H1 (cell line): ENCODE data around the gene NUFIP2. TPM values are rescaled to one million over a fixed set of nuclear protein-coding genes. Genes with fewer than 3 reads are reported as not detected.

ENCODE experiments used
- CTCF ChIA-PET: fragments of 300-600 bp; sonication (Branson Sonifier 250); formaldehyde crosslinking; loops from one replicate; lab custom pipeline; 2021; ENCODE audit not compliant: partially characterized antibody; lab: Charles Lee
- POLR2A ChIA-PET: fragments of 300-600 bp; sonication (Branson Sonifier 250); formaldehyde crosslinking; loops from one replicate; lab custom pipeline; 2021; ENCODE audit warnings: inconsistent platforms; ENCODE audit not compliant: partially characterized antibody; lab: Charles Lee
- DNase-seq, 2 experiments: peaks; one replicate each; pipeline versions ENCODE4 v3.0.0 to v3.0.0-alpha.2; 2010 to 2022; ENCODE audit warnings: low spot score in 2 of 2, low read depth in 1 of 2, mixed read lengths in 1 of 2
- FAIRE-seq: peaks from 2 replicates; lab custom pipeline; 2011; peaks lifted over from hg19 to GRCh38; lab: Jason Lieb, UNC
- H2AFZ ChIP-seq: 2 replicates; pipeline ENCODE4 v1.8.1; 2012; ENCODE audit warnings: low read length, inconsistent platforms
- H2AK5ac ChIP-seq: 2 replicates; pipeline ENCODE4 v1.6.1; 2013; ENCODE audit warnings: low read depth, low read length
- H2BK120ac ChIP-seq: replicated peaks from 2 replicates; pipeline ENCODE3; 2013; ENCODE audit warnings: low read depth, low read length, inconsistent platforms
- H2BK12ac ChIP-seq: 2 replicates; pipeline ENCODE4 v1.6.1; 2013; ENCODE audit warnings: low read depth, low read length
- H2BK15ac ChIP-seq: 2 replicates; pipeline ENCODE4 v1.6.1; 2013; ENCODE audit warnings: low read length
- H2BK20ac ChIP-seq: 2 replicates; pipeline ENCODE4 v1.6.1; 2013; ENCODE audit warnings: low read length
- H2BK5ac ChIP-seq: 2 replicates; pipeline ENCODE4 v1.6.1; 2013; ENCODE audit warnings: low read depth, low read length
- H3K14ac ChIP-seq: 2 replicates; pipeline ENCODE4 v1.6.1; 2013; ENCODE audit warnings: inconsistent platforms; ENCODE audit not compliant: insufficient read length
- H3K18ac ChIP-seq: 2 replicates; pipeline ENCODE4 v1.6.1; 2013; ENCODE audit warnings: low read length; ENCODE audit errors: extremely low read depth
- H3K23ac ChIP-seq: 2 replicates; pipeline ENCODE4 v1.6.1; 2013; ENCODE audit warnings: inconsistent platforms; ENCODE audit not compliant: insufficient read length
- H3K23me2 ChIP-seq: 2 replicates; pipeline ENCODE4 v1.6.1; 2013; ENCODE audit warnings: low read depth, low read length
- H3K27ac ChIP-seq: 2 replicates; pipeline ENCODE4 v1.6.1; 2011; ENCODE audit warnings: low read depth, low read length, inconsistent platforms
- H3K27me3 ChIP-seq, 4 experiments: replicated peaks in 1 of 4; 1 replicate in 1 of 4; 2 replicates in 3 of 4; pipeline versions ENCODE4 v1.6.1 to v1.8.1; 2011 to 2013; ENCODE audit warnings: low read length in 3 of 4, mild to moderate bottlenecking in 3 of 4, inconsistent platforms in 2 of 4, mixed read lengths in 2 of 4, moderate library complexity in 1 of 4; ENCODE audit not compliant: control insufficient read depth in 3 of 4, insufficient read depth in 3 of 4; ENCODE audit errors: extremely low read depth in 1 of 4
- H3K36me3 ChIP-seq, 4 experiments: 2 replicates each; pipeline versions ENCODE4 v1.6.1 to v1.8.1; 2011 to 2013; ENCODE audit warnings: mild to moderate bottlenecking in 4 of 4, low read length in 3 of 4, moderate library complexity in 2 of 4, control low read depth in 1 of 4, inconsistent platforms in 1 of 4; ENCODE audit not compliant: insufficient read depth in 4 of 4, control insufficient read depth in 2 of 4
- H3K4ac ChIP-seq: replicated peaks from 2 replicates; pipeline ENCODE3; 2013; ENCODE audit warnings: low read length, low read depth, mixed read lengths, inconsistent platforms; ENCODE audit not compliant: insufficient read length
- H3K4me1 ChIP-seq, 4 experiments: replicated peaks in 1 of 4; 1 replicate in 1 of 4; 2 replicates in 3 of 4; pipeline versions ENCODE4 v1.6.1 to v1.8.1; 2011 to 2013; ENCODE audit warnings: low read length in 3 of 4, inconsistent platforms in 2 of 4, mixed read lengths in 1 of 4; ENCODE audit not compliant: insufficient read depth in 4 of 4, control insufficient read depth in 3 of 4
- H3K4me2 ChIP-seq, 2 experiments: 2 replicates each; pipeline versions ENCODE4 v1.6.1 to v1.8.1; 2011 to 2013; ENCODE audit warnings: low read depth in 2 of 2, low read length in 2 of 2, control low read depth in 1 of 2, inconsistent platforms in 1 of 2, mild to moderate bottlenecking in 1 of 2; ENCODE audit not compliant: insufficient read depth in 1 of 2
- H3K4me3 ChIP-seq, 4 experiments: fragments of 200-600, 300-600 bp in 1 of 4; sonication (generic), shearing (Covaris generic), sonication (Bioruptor Twin) in 1 of 4; 2 replicates each; pipeline versions ENCODE4 v1.5.1 to v1.8.1; 2011 to 2016; ENCODE audit warnings: low read length in 4 of 4, low read depth in 3 of 4, control low read depth in 2 of 4, inconsistent platforms in 2 of 4, mild to moderate bottlenecking in 2 of 4, mixed read lengths in 1 of 4, moderate library complexity in 1 of 4; ENCODE audit not compliant: insufficient read depth in 2 of 4; ENCODE audit errors: extremely low read depth in 1 of 4
- H3K56ac ChIP-seq: replicated peaks from 2 replicates; pipeline ENCODE3; 2013; ENCODE audit warnings: low read depth, mild to moderate bottlenecking, mixed read lengths, low read length, inconsistent platforms; ENCODE audit not compliant: insufficient read length
- H3K79me1 ChIP-seq: 2 replicates; pipeline ENCODE4 v1.6.1; 2013; ENCODE audit warnings: low read depth, low read length, control low read depth
- H3K79me2 ChIP-seq, 2 experiments: 2 replicates each; pipeline versions ENCODE4 v1.6.1 to v1.8.1; 2012 to 2013; ENCODE audit warnings: low read length in 2 of 2, mild to moderate bottlenecking in 2 of 2, inconsistent platforms in 1 of 2; ENCODE audit not compliant: insufficient read depth in 2 of 2, control insufficient read depth in 1 of 2
- H3K9ac ChIP-seq, 4 experiments: replicated peaks in 1 of 4; 1 replicate in 1 of 4; 2 replicates in 3 of 4; pipeline versions ENCODE4 v1.6.1 to v1.8.1; 2011 to 2013; ENCODE audit warnings: low read depth in 3 of 4, low read length in 3 of 4, control low read depth in 2 of 4, mild to moderate bottlenecking in 2 of 4, moderate library complexity in 2 of 4, inconsistent platforms in 1 of 4; ENCODE audit errors: extremely low read depth in 1 of 4
- H3K9me3 ChIP-seq, 2 experiments: 2 replicates each; pipeline versions ENCODE4 v1.6.1 to v1.8.1; 2012 to 2013; ENCODE audit warnings: mild to moderate bottlenecking in 2 of 2, moderate library complexity in 2 of 2, control low read depth in 1 of 2, inconsistent platforms in 1 of 2, low read depth in 1 of 2, low read length in 1 of 2, mixed read lengths in 1 of 2; ENCODE audit not compliant: insufficient read depth in 2 of 2
- H4K20me1 ChIP-seq, 2 experiments: replicated peaks in 1 of 2; 2 replicates each; pipeline versions ENCODE3 to v1.8.1; 2011 to 2013; ENCODE audit warnings: inconsistent platforms in 2 of 2, low read length in 2 of 2, mild to moderate bottlenecking in 1 of 2; ENCODE audit not compliant: insufficient read depth in 2 of 2, control insufficient read depth in 1 of 2
- H4K5ac ChIP-seq: 2 replicates; pipeline ENCODE4 v1.6.1; 2013; ENCODE audit warnings: low read length, low read depth, mixed read lengths, inconsistent platforms; ENCODE audit not compliant: insufficient read length
- H4K8ac ChIP-seq: 2 replicates; pipeline ENCODE4 v1.8.0; 2013; ENCODE audit warnings: mild to moderate bottlenecking, moderate library complexity, low read length, inconsistent platforms; ENCODE audit not compliant: insufficient read depth; ENCODE audit errors: extremely low read depth
- H4K91ac ChIP-seq: replicated peaks from 2 replicates; pipeline ENCODE3; 2013; ENCODE audit warnings: low read length, mixed read lengths, inconsistent platforms; ENCODE audit not compliant: insufficient read length
- CBX8 ChIP-seq: fragments of 300-800, 300-1000 bp; sonication (generic); IDR thresholded peaks from 2 replicates; pipeline ENCODE4 v1.7.1; 2016; ENCODE audit warnings: low read depth, low read length, borderline replicate concordance
- EGR1 ChIP-seq: IDR thresholded peaks from 2 replicates; pipeline ENCODE4 v1.6.1; 2011; ENCODE audit warnings: low read depth, low read length, borderline replicate concordance
- EZH2 ChIP-seq: fragments of 200-600 bp; sonication (generic); IDR thresholded peaks from 2 replicates; pipeline ENCODE4 v1.7.1; 2012; ENCODE audit warnings: low read depth, mild to moderate bottlenecking, moderate library complexity, low read length, inconsistent platforms; ENCODE audit not compliant: severe bottlenecking
- HDAC6 ChIP-seq: IDR thresholded peaks from one replicate; pipeline ENCODE4 v1.7.1; 2012; ENCODE audit warnings: low read depth, mild to moderate bottlenecking, inconsistent platforms, low read length, moderate library complexity
- KDM4A ChIP-seq: IDR thresholded peaks from one replicate; pipeline ENCODE4 v1.7.1; 2012; ENCODE audit warnings: low read depth, mild to moderate bottlenecking, moderate library complexity, low read length, inconsistent platforms; ENCODE audit not compliant: severe bottlenecking
- NANOG ChIP-seq: IDR thresholded peaks from 2 replicates; pipeline ENCODE4 v1.6.1; 2011; ENCODE audit warnings: low read length, low read depth, mild to moderate bottlenecking, inconsistent platforms; ENCODE audit not compliant: insufficient read depth, poor library complexity, severe bottlenecking
- POLR2AphosphoS5 ChIP-seq: IDR thresholded peaks from 2 replicates; pipeline ENCODE4 v1.6.1; 2011; ENCODE audit warnings: low read depth, low read length
- ZNF274 ChIP-seq: IDR thresholded peaks from 2 replicates; pipeline ENCODE4 v1.7.0; 2012; ENCODE audit warnings: low read length, borderline replicate concordance; ENCODE audit errors: extremely low read depth
- polyA plus RNA-seq, 7 experiments: library from polyadenylated mRNA; depleted of rRNA in 3 of 7; stranded (reverse) in 5 of 7; unstranded in 2 of 7; fragments of >200 nt in 5 of 7; fragments of 200-250 nt in 2 of 7; gene quantifications; 1 replicate in 5 of 7; 2 replicates in 1 of 7; 4 replicates in 1 of 7; pipeline versions ENCODE4 v1.2.1 to v1.2.3, GENCODE V29; 2011 to 2013; ENCODE audit warnings: missing spikeins in 2 of 7, mixed read lengths in 2 of 7
- total RNA-seq: library from RNA; stranded (reverse); fragmentation: NEBNext Ultra II Directional; extraction: Animal tissue kit (Norgen Biotek cat#: 25700); gene quantifications from 2 replicates; pipeline ENCODE4 v1.2.1, GENCODE V29; 2021
- TF ChIP-seq, protein P1 (sequence below): IDR thresholded peaks from 2 replicates; pipeline ENCODE4 v1.6.1; 2011; ENCODE audit warnings: low read length, improper control_type of control experiment

NUFIP2 gene
- total and polyA plus RNA-seq, 2 of the 8 experiments (the other 6 are each of a cell fraction or from before 2014, with no cell fraction given), result 65.9 to 118 TPM

DNA sequence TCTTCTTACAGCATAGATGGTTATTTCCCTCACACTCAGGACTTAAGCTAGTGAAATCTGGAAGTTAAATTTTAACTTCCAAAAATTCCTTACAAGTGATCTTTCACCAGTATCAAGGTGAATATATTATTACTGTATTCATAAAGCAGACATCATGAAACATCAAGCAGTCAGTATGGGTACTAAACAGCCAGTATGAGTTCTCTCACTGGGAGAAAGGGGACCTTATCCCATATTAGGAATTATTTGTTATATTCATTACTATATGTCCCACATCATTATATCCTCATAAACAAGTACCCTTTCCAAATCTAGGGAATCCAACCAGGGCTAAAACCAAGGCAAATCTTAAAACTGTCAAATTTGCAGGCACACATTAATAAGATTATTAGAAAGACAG lies 15.3 kb downstream of the NUFIP2 start:
- Histone ChIP-seq H2BK20ac (no peak overlapping the region), H3K4me2 (no peak overlapping the region), H3K23me2 (no peaks in the 10 kb centered on the region), H3K4me1 (no peaks in the 10 kb centered on the region), H2BK15ac (no peak overlapping the region), H2BK12ac (no peak overlapping the region), H2AFZ (no peak overlapping the region), H4K91ac (no peak overlapping the region), H3K4ac (no peak overlapping the region), H4K8ac (no peak overlapping the region), H2AK5ac (no peak overlapping the region), H3K27me3 (no peaks in the 10 kb centered on the region), H3K14ac (no peak overlapping the region), H3K9ac (no peak overlapping the region), H3K36me3 (peaks cover 11 to 71% (median 24%) of the 10 kb centered on the region in 4 experiments; a peak in 6 of 8 replicates), H3K4me3 (no peak overlapping the region), H4K20me1 (peaks cover 33 to 47% of the 10 kb centered on the region in 2 experiments), H2BK5ac (no peak overlapping the region), H3K18ac (no peak overlapping the region), H3K56ac (no peak overlapping the region), H3K79me1 (peaks cover 9% of the 10 kb centered on the region), H4K5ac (no peak overlapping the region), H2BK120ac (no peak overlapping the region), H3K79me2 (peaks cover 72 to 99% of the 10 kb centered on the region in 2 experiments), H3K23ac (no peak overlapping the region), H3K9me3 (no peaks in the 10 kb centered on the region), H3K27ac (no peak overlapping the region)
- DNase-seq (no peak), FAIRE-seq (no peak)
- POLR2A ChIA-PET, result interaction anchor here (2.8 to 9.7 kb wide), 2 partner anchors 10 to 13 kb away, joined by 11 to 83 read pairs; partner anchors contain the start of gene NUFIP2
- TF ChIP-seq KDM4A (no peak), EGR1 (no peak), CBX8 (no peak), EZH2 (no peak), NANOG (no peak), POLR2AphosphoS5 (no peak), HDAC6 (no peak), ZNF274 (peak; percentile 29; the same call in 1 of the 2 replicates)
- TF ChIP-seq, protein P1, sequence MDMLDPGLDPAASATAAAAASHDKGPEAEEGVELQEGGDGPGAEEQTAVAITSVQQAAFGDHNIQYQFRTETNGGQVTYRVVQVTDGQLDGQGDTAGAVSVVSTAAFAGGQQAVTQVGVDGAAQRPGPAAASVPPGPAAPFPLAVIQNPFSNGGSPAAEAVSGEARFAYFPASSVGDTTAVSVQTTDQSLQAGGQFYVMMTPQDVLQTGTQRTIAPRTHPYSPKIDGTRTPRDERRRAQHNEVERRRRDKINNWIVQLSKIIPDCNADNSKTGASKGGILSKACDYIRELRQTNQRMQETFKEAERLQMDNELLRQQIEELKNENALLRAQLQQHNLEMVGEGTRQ, result no peak
- CTCF ChIA-PET, result interaction anchor here (1.4 to 5.0 kb wide), 5 partner anchors 12 to 162 kb away, joined by 3 to 23 read pairs (median 5); no protein-coding TSS in a partner anchor
